ENCODE results near the gene SNPH. TPM values are rescaled to one million over a fixed set of nuclear protein-coding genes. Genes with fewer than 3 reads are reported as not detected.
A peak's percentile ranks its signal among the peaks of the same experiment; 100 is the strongest.
"Not testable (repeated sequence)": the region's sequence is repeated elsewhere in the genome, so short reads cannot be mapped to it uniquely, and the experiment has no call there.

The SNPH gene
- total RNA-seq, 1 experiment from 2014 or later, result 2.2 TPM

- CTCF ChIA-PET, result no interaction called here
- Mint-ChIP-seq H3K27me3 (ENCODE audit: insufficient read depth, unreplicated experiment) (peaks cover 63% of the 10 kb centered on the region), H3K27ac (ENCODE audit: low read depth, unreplicated experiment) (no peak overlapping the region)
Observed at GRCh38 chr20:1242530-1242929, 23.6 kb upstream of the SNPH start.

GRCh38 chr20:1245578-1245977, 20.5 kb upstream of the SNPH start:
- POLR2A ChIA-PET, result interaction anchor here (0.7 kb wide), 2 partner anchors 17 to 19 kb away, joined by 3 read pairs; no protein-coding TSS in a partner anchor
- no peaks in the 10 kb centered on the region for H3K9me3 Mint-ChIP-seq (ENCODE audit: unreplicated experiment)
- H3K27ac Mint-ChIP-seq (ENCODE audit: low read depth, unreplicated experiment), result no peak overlapping the region
- no peaks in the 10 kb centered on the region for H3K36me3 Mint-ChIP-seq (ENCODE audit: insufficient read depth, unreplicated experiment)
- H3K4me1 Mint-ChIP-seq (ENCODE audit: insufficient read depth, unreplicated experiment), result no peaks in the 10 kb centered on the region
- peaks cover 50% of the 10 kb centered on the region for H3K27me3 Mint-ChIP-seq (ENCODE audit: insufficient read depth, unreplicated experiment)
- H3K4me3 Mint-ChIP-seq (ENCODE audit: unreplicated experiment), result no peak overlapping the region
- DNase-seq (ENCODE audit: unreplicated experiment), result no peak
- CTCF ChIA-PET, result no interaction called here
- intact Hi-C loops (cut with micrococcal nuclease), result no loop called here
- no TSS peak for BruUV-seq (replicated peaks)
- TF ChIP-seq CTCF (IDR thresholded peaks at IDR 0.05; ENCODE audit: unreplicated experiment), result no peak

More at GRCh38 chr20:1242530-1242929, 23.6 kb upstream of the SNPH start:
- POLR2A ChIA-PET, result interaction anchor here (0.6 kb wide), 1 partner anchor 83 kb away, joined by 3 read pairs; no protein-coding TSS in a partner anchor
- H3K9me3 Mint-ChIP-seq (ENCODE audit: unreplicated experiment), result no peaks in the 10 kb centered on the region
- BruUV-seq (replicated peaks), result no TSS peak
- H3K36me3 Mint-ChIP-seq (ENCODE audit: insufficient read depth, unreplicated experiment), result no peaks in the 10 kb centered on the region
- no peaks in the 10 kb centered on the region for H3K4me1 Mint-ChIP-seq (ENCODE audit: insufficient read depth, unreplicated experiment)
- H3K4me3 Mint-ChIP-seq (ENCODE audit: unreplicated experiment), result no peak overlapping the region
- intact Hi-C loops (cut with micrococcal nuclease), result no loop called here
- TF ChIP-seq CTCF (IDR thresholded peaks at IDR 0.05; ENCODE audit: unreplicated experiment), result no peak
- peak; percentile 14 for DNase-seq (ENCODE audit: unreplicated experiment)

- Mint-ChIP-seq H3K27me3 (ENCODE audit: insufficient read depth, unreplicated experiment) (peaks cover 50% of the 10 kb centered on the region), H3K9me3 (ENCODE audit: unreplicated experiment) (no peaks in the 10 kb centered on the region), H3K27ac (ENCODE audit: low read depth, unreplicated experiment) (no peak overlapping the region), H3K4me3 (ENCODE audit: unreplicated experiment) (no peak overlapping the region), H3K36me3 (ENCODE audit: insufficient read depth, unreplicated experiment) (no peaks in the 10 kb centered on the region), H3K4me1 (ENCODE audit: insufficient read depth, unreplicated experiment) (no peaks in the 10 kb centered on the region)
- CTCF ChIA-PET, result interaction anchor here (0.7 kb wide), 1 partner anchor 65 kb away, joined by 4 read pairs; no protein-coding TSS in a partner anchor
- POLR2A ChIA-PET, result interaction anchor here (0.7 kb wide), 2 partner anchors 20 to 201 kb away, joined by 3 read pairs; no protein-coding TSS in a partner anchor
- no peak for DNase-seq (ENCODE audit: unreplicated experiment)
- intact Hi-C loops (cut with micrococcal nuclease), result no loop called here
- TF ChIP-seq CTCF (IDR thresholded peaks at IDR 0.05; ENCODE audit: unreplicated experiment), result no peak
- no TSS peak for BruUV-seq (replicated peaks)
Observed at GRCh38 chr20:1247689-1248088, 18.4 kb upstream of the SNPH start.

GRCh38 chr20:1250282-1250681, 15.8 kb upstream of the SNPH start:
- peaks cover 45% of the 10 kb centered on the region for H3K27me3 Mint-ChIP-seq (ENCODE audit: insufficient read depth, unreplicated experiment)

GRCh38 chr20:1252416-1252815, 13.7 kb upstream of the SNPH start:
- intact Hi-C loops (cut with micrococcal nuclease), result no loop called here
- no peak overlapping the region for H3K4me3 Mint-ChIP-seq (ENCODE audit: unreplicated experiment)
- no peaks in the 10 kb centered on the region for H3K4me1 Mint-ChIP-seq (ENCODE audit: insufficient read depth, unreplicated experiment)
- peaks cover 45% of the 10 kb centered on the region for H3K27me3 Mint-ChIP-seq (ENCODE audit: insufficient read depth, unreplicated experiment)
- no peak overlapping the region for H3K27ac Mint-ChIP-seq (ENCODE audit: low read depth, unreplicated experiment)
- no peaks in the 10 kb centered on the region for H3K36me3 Mint-ChIP-seq (ENCODE audit: insufficient read depth, unreplicated experiment)
- CTCF ChIA-PET, result no interaction called here
- DNase-seq (ENCODE audit: unreplicated experiment), result no peak
- no TSS peak for BruUV-seq (replicated peaks)
- POLR2A ChIA-PET, result no interaction called here
- H3K9me3 Mint-ChIP-seq (ENCODE audit: unreplicated experiment), result no peaks in the 10 kb centered on the region
- no peak for TF ChIP-seq CTCF (IDR thresholded peaks at IDR 0.05; ENCODE audit: unreplicated experiment)

More at GRCh38 chr20:1250282-1250681, 15.8 kb upstream of the SNPH start:
- H3K4me1 Mint-ChIP-seq (ENCODE audit: insufficient read depth, unreplicated experiment); H3K27ac Mint-ChIP-seq (ENCODE audit: low read depth, unreplicated experiment); H3K36me3 Mint-ChIP-seq (ENCODE audit: insufficient read depth, unreplicated experiment); H3K9me3 Mint-ChIP-seq (ENCODE audit: unreplicated experiment); H3K4me3 Mint-ChIP-seq (ENCODE audit: unreplicated experiment); BruUV-seq (replicated peaks); intact Hi-C loops (cut with micrococcal nuclease); POLR2A ChIA-PET; DNase-seq (ENCODE audit: unreplicated experiment): not testable (repeated sequence)
- CTCF ChIA-PET, result interaction anchor here (0.6 kb wide), 1 partner anchor 34 kb away, joined by 3 read pairs; no protein-coding TSS in a partner anchor

Measured in MCF 10A (cell line).